Measurements from ENCODE around the gene NKD1. TPM values are rescaled to one million over a fixed set of nuclear protein-coding genes. Genes with fewer than 3 reads are reported as not detected.

NKD1 gene
- under 0.01 TPM in 2 replicates for total RNA-seq

GRCh38 chr16:50548125-50548908, at the start of gene NKD1:
Gene NKD1, plus strand, starts transcription at chr16:50548396. Its CDS starts 158 bp downstream, at chr16:50548554.

GRCh38 chr16:50681021-50681885, 133.1 kb downstream of the NKD1 start, which contains the start of gene SNX20:
Gene SNX20, minus strand, starts transcription at chr16:50681312. Its CDS starts 3,786 bp downstream, at chr16:50677526.

GRCh38 chr16:50692999-50693781, 145.0 kb downstream of the NKD1 start, which contains the start of gene NOD2:
Gene NOD2, plus strand, starts transcription at chr16:50693606. Its CDS starts 5,890 bp downstream, at chr16:50699496.

Other genes with a start within 250 kb of the NKD1 start
- gene BRD7, start 179.4 kb upstream of the NKD1 start, total RNA-seq = 19.5 and 34.4 TPM in 2 replicates
- not detected in 2 replicates for gene SNX20, start 132.9 kb downstream of the NKD1 start, total RNA-seq
- under 0.01 TPM in 2 replicates for gene NOD2, start 145.2 kb downstream of the NKD1 start, total RNA-seq
- 24.6 and 31.3 TPM in 2 replicates for gene CYLD, start 193.7 kb downstream of the NKD1 start, total RNA-seq

Measured in subcutaneous preadipocyte (primary cell).